ENCODE results near the gene NFIL3.

The NFIL3 gene

GRCh38 chr9:91424403-91425176 is 958 bp upstream of the NFIL3 start:
- peak overlapping the region; percentile 70 for H3K4me3 ChIP-seq (ENCODE audit: low read depth, low read length)
- in situ Hi-C loops (cut with HindIII; ENCODE audit: low sequenced_read_pairs): loop anchor here (25.0 kb wide), 1 partner anchor 238 kb away; no protein-coding TSS in a partner anchor
- TF ChIP-seq, protein P1, sequence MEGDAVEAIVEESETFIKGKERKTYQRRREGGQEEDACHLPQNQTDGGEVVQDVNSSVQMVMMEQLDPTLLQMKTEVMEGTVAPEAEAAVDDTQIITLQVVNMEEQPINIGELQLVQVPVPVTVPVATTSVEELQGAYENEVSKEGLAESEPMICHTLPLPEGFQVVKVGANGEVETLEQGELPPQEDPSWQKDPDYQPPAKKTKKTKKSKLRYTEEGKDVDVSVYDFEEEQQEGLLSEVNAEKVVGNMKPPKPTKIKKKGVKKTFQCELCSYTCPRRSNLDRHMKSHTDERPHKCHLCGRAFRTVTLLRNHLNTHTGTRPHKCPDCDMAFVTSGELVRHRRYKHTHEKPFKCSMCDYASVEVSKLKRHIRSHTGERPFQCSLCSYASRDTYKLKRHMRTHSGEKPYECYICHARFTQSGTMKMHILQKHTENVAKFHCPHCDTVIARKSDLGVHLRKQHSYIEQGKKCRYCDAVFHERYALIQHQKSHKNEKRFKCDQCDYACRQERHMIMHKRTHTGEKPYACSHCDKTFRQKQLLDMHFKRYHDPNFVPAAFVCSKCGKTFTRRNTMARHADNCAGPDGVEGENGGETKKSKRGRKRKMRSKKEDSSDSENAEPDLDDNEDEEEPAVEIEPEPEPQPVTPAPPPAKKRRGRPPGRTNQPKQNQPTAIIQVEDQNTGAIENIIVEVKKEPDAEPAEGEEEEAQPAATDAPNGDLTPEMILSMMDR (IDR thresholded peaks at IDR 0.05; ENCODE audit: low read depth, low read length, missing control alignments): no peak
- peak; percentile 58 for DNase-seq (ENCODE audit: low read depth)

GRCh38 chr9:91422758-91423711 is 597 bp downstream of the NFIL3 start:
- in situ Hi-C loops (cut with HindIII; ENCODE audit: low sequenced_read_pairs): no loop called here

GRCh38 chr9:91421971-91422757 is 1.5 kb downstream of the NFIL3 start:
- TF ChIP-seq, protein P1 (IDR thresholded peaks at IDR 0.05; ENCODE audit: low read depth, low read length, missing control alignments): no peak
- no peak for DNase-seq (ENCODE audit: low read depth)
- in situ Hi-C loops (cut with HindIII; ENCODE audit: low sequenced_read_pairs): no loop called here
- H3K4me3 ChIP-seq (ENCODE audit: low read depth, low read length): peak overlapping the region; percentile 79

More at GRCh38 chr9:91422758-91423711, 597 bp downstream of the NFIL3 start:
- TF ChIP-seq, protein P1 (IDR thresholded peaks at IDR 0.05; ENCODE audit: low read depth, low read length, missing control alignments): peak; percentile 42
- H3K4me3 ChIP-seq (ENCODE audit: low read depth, low read length): peak overlapping the region; percentile 79
- peak; percentile 64 for DNase-seq (ENCODE audit: low read depth)

- peak overlapping the region; percentile 79 for H3K4me3 ChIP-seq (ENCODE audit: low read depth, low read length)
- in situ Hi-C loops (cut with HindIII; ENCODE audit: low sequenced_read_pairs): no loop called here
- TF ChIP-seq, protein P1 (IDR thresholded peaks at IDR 0.05; ENCODE audit: low read depth, low read length, missing control alignments): peak; percentile 53
- DNase-seq (ENCODE audit: low read depth): no peak
Observed at GRCh38 chr9:91421128-91421765, 2.4 kb downstream of the NFIL3 start.

GRCh38 chr9:91420501-91421127 is 3.0 kb downstream of the NFIL3 start:
- DNase-seq (ENCODE audit: low read depth): no peak
- peak overlapping the region; percentile 79 for H3K4me3 ChIP-seq (ENCODE audit: low read depth, low read length)
- TF ChIP-seq, protein P1 (IDR thresholded peaks at IDR 0.05; ENCODE audit: low read depth, low read length, missing control alignments): no peak
- in situ Hi-C loops (cut with HindIII; ENCODE audit: low sequenced_read_pairs): no loop called here
